ENCODE data around the gene C2.
"Not testable (repeated sequence)": the region's sequence is repeated elsewhere in the genome, so short reads cannot be mapped to it uniquely, and the experiment has no call there.

The C2 gene

DNA sequence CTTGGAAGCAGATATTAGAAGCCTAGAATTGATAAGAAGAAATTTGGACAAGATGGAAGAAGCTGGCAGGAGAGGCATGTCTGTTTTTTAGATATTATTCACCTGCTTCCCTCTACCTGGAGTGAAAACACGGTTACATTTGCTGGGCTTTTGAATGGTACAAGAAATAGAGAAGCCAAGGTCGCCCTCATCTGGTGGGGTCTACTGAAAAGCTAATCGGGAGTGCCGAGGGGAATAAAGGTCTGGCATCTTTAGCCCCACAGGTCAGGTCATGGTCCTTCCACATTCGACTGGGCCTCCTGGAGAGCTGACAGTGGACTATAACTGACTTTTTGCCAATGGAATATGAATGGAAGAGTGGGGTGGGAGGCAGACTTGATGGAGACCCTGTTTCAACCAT, 4.6 kb upstream of the C2 start:
- TF ChIP-seq, protein P1, sequence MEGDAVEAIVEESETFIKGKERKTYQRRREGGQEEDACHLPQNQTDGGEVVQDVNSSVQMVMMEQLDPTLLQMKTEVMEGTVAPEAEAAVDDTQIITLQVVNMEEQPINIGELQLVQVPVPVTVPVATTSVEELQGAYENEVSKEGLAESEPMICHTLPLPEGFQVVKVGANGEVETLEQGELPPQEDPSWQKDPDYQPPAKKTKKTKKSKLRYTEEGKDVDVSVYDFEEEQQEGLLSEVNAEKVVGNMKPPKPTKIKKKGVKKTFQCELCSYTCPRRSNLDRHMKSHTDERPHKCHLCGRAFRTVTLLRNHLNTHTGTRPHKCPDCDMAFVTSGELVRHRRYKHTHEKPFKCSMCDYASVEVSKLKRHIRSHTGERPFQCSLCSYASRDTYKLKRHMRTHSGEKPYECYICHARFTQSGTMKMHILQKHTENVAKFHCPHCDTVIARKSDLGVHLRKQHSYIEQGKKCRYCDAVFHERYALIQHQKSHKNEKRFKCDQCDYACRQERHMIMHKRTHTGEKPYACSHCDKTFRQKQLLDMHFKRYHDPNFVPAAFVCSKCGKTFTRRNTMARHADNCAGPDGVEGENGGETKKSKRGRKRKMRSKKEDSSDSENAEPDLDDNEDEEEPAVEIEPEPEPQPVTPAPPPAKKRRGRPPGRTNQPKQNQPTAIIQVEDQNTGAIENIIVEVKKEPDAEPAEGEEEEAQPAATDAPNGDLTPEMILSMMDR (IDR thresholded peaks at IDR 0.05; ENCODE audit: insufficient read depth, low read depth, low read length, missing control alignments) = no peak
- H3K4me3 ChIP-seq (ENCODE audit: low read length) = no peak overlapping the region
- no peak for DNase-seq (ENCODE audit: low read depth)

DNA sequence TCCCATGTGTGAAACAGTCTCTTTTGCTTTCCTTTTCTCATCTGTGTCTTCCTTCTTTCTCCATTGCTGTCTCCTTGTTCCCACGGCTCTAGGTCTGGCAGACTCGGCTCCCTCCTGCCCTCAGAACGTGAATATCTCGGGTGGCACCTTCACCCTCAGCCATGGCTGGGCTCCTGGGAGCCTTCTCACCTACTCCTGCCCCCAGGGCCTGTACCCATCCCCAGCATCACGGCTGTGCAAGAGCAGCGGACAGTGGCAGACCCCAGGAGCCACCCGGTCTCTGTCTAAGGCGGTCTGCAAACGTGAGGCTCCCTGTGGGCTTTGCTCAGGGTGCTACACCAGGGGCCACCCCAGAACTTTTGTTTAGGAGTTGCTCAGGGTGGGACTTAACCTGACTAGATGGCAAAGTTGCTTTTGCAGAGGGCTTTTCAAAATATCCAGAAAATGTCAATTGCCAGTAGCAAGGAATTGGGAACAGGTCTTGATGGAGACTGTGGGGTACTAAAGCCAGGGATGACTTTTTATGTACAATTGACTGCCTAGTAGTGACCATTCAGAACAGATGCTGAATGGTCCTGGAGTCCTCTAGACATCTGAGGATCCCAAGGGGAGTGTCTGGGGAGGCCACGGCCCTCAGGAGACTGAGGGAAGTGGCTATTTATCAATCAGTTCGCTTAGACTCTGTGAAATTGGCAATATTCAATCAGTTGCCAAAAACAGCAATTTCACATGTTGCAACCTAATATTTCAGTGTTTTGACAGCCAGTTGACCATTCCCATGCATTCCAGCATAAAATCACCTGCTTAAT, 550 bp downstream of the C2 start:
- TF ChIP-seq, protein P1 (IDR thresholded peaks at IDR 0.05; ENCODE audit: insufficient read depth, low read depth, low read length, missing control alignments) = no peak
- no peak overlapping the region for H3K4me3 ChIP-seq (ENCODE audit: low read length)
- no peak for DNase-seq (ENCODE audit: low read depth)

DNA sequence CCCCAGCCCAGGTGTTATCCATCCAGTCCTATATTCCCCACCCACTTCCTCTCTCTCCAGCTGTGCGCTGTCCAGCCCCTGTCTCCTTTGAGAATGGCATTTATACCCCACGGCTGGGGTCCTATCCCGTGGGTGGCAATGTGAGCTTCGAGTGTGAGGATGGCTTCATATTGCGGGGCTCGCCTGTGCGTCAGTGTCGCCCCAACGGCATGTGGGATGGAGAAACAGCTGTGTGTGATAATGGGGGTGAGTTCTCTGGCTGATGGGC, 1.1 kb downstream of the C2 start:
- no peak overlapping the region for H3K4me3 ChIP-seq (ENCODE audit: low read length)
- TF ChIP-seq, protein P1 (IDR thresholded peaks at IDR 0.05; ENCODE audit: insufficient read depth, low read depth, low read length, missing control alignments) = no peak
- no peak for DNase-seq (ENCODE audit: low read depth)

DNA sequence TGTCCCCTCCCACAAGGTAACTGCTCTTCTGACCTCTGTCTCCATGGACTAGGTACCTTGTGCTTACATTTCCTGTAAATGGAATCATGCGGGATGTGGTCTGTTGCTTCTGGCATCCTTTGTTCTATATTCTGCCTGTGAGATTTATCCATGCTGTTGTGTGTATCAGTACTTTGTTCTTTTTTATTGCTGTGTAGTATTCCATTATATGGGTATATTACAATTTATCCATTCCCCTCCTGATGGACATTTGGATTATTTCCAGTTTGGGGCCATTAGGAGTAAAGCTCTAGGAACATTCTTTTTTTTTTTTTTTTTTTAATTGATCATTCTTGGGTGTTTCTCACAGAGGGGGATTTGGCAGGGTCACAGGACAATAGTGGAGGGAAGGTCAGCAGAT, 3.4 kb downstream of the C2 start:
- TF ChIP-seq, protein P1 (IDR thresholded peaks at IDR 0.05; ENCODE audit: insufficient read depth, low read depth, low read length, missing control alignments) = no peak
- no peak for DNase-seq (ENCODE audit: low read depth)
- no peak overlapping the region for H3K4me3 ChIP-seq (ENCODE audit: low read length)

DNA sequence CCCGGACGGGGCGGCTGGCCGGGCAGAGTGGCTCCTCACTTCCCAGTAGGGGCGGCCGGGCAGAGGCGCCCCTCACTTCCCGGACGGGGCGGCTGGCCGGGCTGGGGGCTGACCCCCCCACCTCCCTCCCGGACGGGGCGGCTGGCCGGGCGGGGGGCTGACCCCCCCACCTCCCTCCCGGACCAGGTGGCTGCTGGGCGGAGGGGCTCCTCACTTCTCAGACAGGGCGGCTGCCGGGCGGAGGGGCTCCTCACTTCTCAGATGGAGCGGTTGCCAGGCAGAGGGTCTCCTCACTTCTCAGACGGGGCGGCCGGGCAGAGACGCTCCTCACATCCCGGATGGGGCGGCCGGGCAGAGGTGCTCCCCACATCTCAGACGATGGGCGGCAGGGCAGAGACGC, 4.6 kb downstream of the C2 start:
- H3K4me3 ChIP-seq (ENCODE audit: low read length); DNase-seq (ENCODE audit: low read depth): not testable (repeated sequence)

DNA sequence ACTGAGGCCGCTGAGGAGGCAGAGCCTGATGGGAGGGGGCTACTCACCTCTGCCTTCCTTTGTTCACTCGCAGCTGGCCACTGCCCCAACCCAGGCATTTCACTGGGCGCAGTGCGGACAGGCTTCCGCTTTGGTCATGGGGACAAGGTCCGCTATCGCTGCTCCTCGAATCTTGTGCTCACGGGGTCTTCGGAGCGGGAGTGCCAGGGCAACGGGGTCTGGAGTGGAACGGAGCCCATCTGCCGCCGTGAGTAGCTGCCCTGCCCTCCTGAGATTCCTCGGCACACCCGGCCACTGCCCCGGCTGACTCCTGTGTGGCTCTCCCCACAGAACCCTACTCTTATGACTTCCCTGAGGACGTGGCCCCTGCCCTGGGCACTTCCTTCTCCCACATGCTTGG, 6.0 kb downstream of the C2 start:
- no peak for DNase-seq (ENCODE audit: low read depth)
- TF ChIP-seq, protein P1 (IDR thresholded peaks at IDR 0.05; ENCODE audit: insufficient read depth, low read depth, low read length, missing control alignments) = no peak
- no peak overlapping the region for H3K4me3 ChIP-seq (ENCODE audit: low read length)

DNA sequence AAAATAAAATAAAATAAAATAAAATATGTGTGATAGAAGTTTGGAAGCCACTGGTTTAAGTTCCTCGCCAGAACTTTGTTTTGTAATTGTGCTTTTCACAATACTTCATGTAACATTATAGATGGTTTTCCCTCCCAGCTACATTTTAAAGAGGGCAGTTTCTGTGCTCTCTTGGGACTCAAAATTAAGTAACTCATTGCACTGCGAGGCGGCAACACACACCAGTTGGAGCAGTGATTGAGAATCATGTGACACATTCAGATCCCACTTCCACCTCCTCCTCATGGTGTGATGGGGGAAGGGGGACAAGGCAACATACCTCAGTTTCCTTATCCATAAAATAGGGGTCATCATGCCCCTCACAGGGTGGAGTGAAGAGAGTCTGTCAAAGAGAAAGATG, 7.5 kb downstream of the C2 start:
- TF ChIP-seq, protein P1 (IDR thresholded peaks at IDR 0.05; ENCODE audit: insufficient read depth, low read depth, low read length, missing control alignments) = no peak
- H3K4me3 ChIP-seq (ENCODE audit: low read length) = no peak overlapping the region
- DNase-seq (ENCODE audit: low read depth) = no peak
